ENCODE results near the gene LIN54. TPM values are rescaled to one million over a fixed set of nuclear protein-coding genes. Genes with fewer than 3 reads are reported as not detected.
"Not testable (repeated sequence)": the region's sequence is repeated elsewhere in the genome, so short reads cannot be mapped to it uniquely, and the experiment has no call there.

The LIN54 gene
- total RNA-seq, 6 donors from 2014 or later: 4.2 to 11.7 (median 9.5) TPM

DNA sequence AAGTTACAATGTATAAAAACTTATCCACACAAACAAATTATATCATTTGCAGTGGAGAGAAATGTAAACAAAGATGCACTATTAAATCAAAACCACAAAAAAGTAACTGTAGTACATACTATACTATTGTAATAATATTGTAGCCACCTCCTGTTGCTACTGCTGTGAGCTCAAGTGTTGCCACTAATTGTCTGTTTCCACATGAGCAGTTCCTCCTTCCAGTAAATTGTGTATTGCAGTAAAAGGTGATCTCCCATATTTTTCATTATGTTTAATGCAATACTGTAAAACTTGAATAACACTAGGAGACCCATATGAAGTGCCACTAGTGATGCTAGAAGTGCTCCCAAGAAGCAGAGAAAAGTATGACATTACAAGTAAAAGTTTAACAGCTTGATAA, 11.7 kb downstream of the LIN54 start:
- no peak for DNase-seq
- Histone ChIP-seq H3K4me1 (peaks cover 0 to 3% (median 0%) of the 10 kb centered on the region in 4 donors), H3K4me3 (no peak overlapping the region), H3K27me3 (no peaks in the 10 kb centered on the region), H3K9me3 (no peaks in the 10 kb centered on the region), H3K27ac (no peak overlapping the region), H3K36me3 (no peaks in the 10 kb centered on the region)
- TF ChIP-seq POLR2A (IDR thresholded peaks at IDR 0.05): no peak
- no peak for TF ChIP-seq POLR2AphosphoS5 (IDR thresholded peaks at IDR 0.05)
- TF ChIP-seq, protein P1, sequence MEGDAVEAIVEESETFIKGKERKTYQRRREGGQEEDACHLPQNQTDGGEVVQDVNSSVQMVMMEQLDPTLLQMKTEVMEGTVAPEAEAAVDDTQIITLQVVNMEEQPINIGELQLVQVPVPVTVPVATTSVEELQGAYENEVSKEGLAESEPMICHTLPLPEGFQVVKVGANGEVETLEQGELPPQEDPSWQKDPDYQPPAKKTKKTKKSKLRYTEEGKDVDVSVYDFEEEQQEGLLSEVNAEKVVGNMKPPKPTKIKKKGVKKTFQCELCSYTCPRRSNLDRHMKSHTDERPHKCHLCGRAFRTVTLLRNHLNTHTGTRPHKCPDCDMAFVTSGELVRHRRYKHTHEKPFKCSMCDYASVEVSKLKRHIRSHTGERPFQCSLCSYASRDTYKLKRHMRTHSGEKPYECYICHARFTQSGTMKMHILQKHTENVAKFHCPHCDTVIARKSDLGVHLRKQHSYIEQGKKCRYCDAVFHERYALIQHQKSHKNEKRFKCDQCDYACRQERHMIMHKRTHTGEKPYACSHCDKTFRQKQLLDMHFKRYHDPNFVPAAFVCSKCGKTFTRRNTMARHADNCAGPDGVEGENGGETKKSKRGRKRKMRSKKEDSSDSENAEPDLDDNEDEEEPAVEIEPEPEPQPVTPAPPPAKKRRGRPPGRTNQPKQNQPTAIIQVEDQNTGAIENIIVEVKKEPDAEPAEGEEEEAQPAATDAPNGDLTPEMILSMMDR (IDR thresholded peaks at IDR 0.05): no peak
- TF ChIP-seq EP300 (IDR thresholded peaks at IDR 0.05): no peak
- ATAC-seq (ENCODE audit: low FRiP score in 2 of 2): no peak

DNA sequence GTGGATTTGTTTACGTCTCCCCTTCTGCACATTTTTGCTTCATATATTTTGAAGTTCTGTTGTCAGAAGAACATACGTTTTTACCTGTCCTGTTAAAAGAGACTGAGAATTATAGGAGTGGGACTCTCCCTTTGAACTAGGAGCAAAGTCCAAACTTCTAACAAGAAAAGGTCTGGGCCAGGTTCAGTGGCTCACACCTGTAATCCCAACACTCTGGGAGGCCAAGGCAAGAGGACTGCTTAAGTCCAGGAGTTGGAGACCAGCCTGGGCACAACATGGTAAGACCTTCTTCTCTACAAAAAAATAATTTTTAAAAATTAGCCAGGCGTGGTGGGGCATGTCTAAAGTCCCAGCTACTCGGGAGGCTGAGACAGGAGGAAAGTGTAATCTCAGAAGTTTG, 15.8 kb downstream of the LIN54 start:
- TF ChIP-seq POLR2A (IDR thresholded peaks at IDR 0.05): no peak
- TF ChIP-seq EP300 (IDR thresholded peaks at IDR 0.05): no peak
- no peak for TF ChIP-seq POLR2AphosphoS5 (IDR thresholded peaks at IDR 0.05)
- TF ChIP-seq, protein P1 (IDR thresholded peaks at IDR 0.05): no peak
- Histone ChIP-seq H3K4me3 (no peak overlapping the region), H3K27me3 (no peaks in the 10 kb centered on the region), H3K9me3 (no peaks in the 10 kb centered on the region), H3K27ac (no peak overlapping the region), H3K36me3 (no peaks in the 10 kb centered on the region), H3K4me1 (peaks cover 0 to 3% (median 0%) of the 10 kb centered on the region in 4 donors)
- DNase-seq (no peak), ATAC-seq (ENCODE audit: low FRiP score in 2 of 2) (no peak)
- 70 to 72% methylated on average over 4 of the region's 4 CpGs for WGBS, 2 donors

GRCh38 chr4:82989575-82990429, 20.8 kb downstream of the LIN54 start:
- DNase-seq (no peak), ATAC-seq (ENCODE audit: low FRiP score in 2 of 2) (no peak)
- 89 to 92% methylated on average over 2 of the region's 2 CpGs for WGBS, 2 donors
- Histone ChIP-seq H3K36me3 (no peaks in the 10 kb centered on the region), H3K4me1 (no peaks in the 10 kb centered on the region), H3K4me3 (no peak overlapping the region), H3K27ac (no peak overlapping the region), H3K27me3 (no peaks in the 10 kb centered on the region), H3K9me3 (no peaks in the 10 kb centered on the region)
- TF ChIP-seq, protein P1 (IDR thresholded peaks at IDR 0.05): no peak
- TF ChIP-seq POLR2A (IDR thresholded peaks at IDR 0.05) (no peak), POLR2AphosphoS5 (IDR thresholded peaks at IDR 0.05) (no peak), EP300 (IDR thresholded peaks at IDR 0.05) (no peak)

- Histone ChIP-seq H3K27ac (no peak overlapping the region), H3K9me3 (no peaks in the 10 kb centered on the region), H3K4me1 (no peaks in the 10 kb centered on the region), H3K27me3 (no peaks in the 10 kb centered on the region), H3K36me3 (peaks cover 0 to 8% (median 0%) of the 10 kb centered on the region in 4 donors), H3K4me3 (no peak overlapping the region)
- 89 to 90% methylated on average over 2 of the region's 2 CpGs for WGBS, 2 donors
- TF ChIP-seq POLR2AphosphoS5 (IDR thresholded peaks at IDR 0.05): no peak
- no peak for TF ChIP-seq POLR2A (IDR thresholded peaks at IDR 0.05)
- no peak for TF ChIP-seq EP300 (IDR thresholded peaks at IDR 0.05)
- TF ChIP-seq, protein P1 (IDR thresholded peaks at IDR 0.05): no peak
- DNase-seq (no peak), ATAC-seq (ENCODE audit: low FRiP score in 2 of 2) (no peak)
Observed at GRCh38 chr4:82988323-82988832, 22.2 kb downstream of the LIN54 start.

DNA sequence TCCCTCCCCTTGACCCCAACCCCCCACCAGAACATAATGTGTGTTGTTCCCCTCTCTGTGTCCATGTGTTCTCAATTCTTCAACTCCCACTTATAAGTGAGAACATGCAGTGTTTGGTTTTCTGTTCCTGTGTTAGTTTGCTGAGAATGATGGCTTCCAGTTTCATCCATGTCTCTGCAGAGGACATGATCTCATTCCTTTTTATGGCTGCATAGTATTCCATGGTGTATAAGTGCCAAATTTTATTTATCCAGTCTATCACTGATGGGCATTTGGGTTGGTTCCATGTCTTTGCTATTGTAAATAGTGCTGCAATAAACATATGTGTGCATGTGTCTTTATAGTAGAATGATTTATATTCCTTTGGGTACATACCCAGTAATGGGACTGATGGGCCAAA, 23.1 kb downstream of the LIN54 start:
- DNase-seq; H3K9me3 ChIP-seq; H3K4me1 ChIP-seq; ATAC-seq (ENCODE audit: low FRiP score in 2 of 2); H3K4me3 ChIP-seq; H3K27me3 ChIP-seq; H3K27ac ChIP-seq; H3K36me3 ChIP-seq: not testable (repeated sequence)
